Ovary (tissue), 9 donors: ENCODE results near the gene MAP1B. TPM values are rescaled to one million over a fixed set of nuclear protein-coding genes. Genes with fewer than 3 reads are reported as not detected.

Experiments used
- DNase-seq, 5 donors: peaks; one replicate each; pipeline ENCODE4 v3.0.0-alpha.2; 2019 to 2020
- H3K27ac ChIP-seq, 2 donors: fragments of 200-600 bp; one replicate each; pipeline versions ENCODE4 v1.5.1 to v1.8.0; 2019 to 2022
- H3K27me3 ChIP-seq: fragments of 200-600 bp; one replicate; pipeline ENCODE4 v1.8.0; 2022
- H3K36me3 ChIP-seq: fragments of 200-600 bp; sonication (generic); one replicate; pipeline ENCODE4 v1.5.1; 2019
- H3K4me1 ChIP-seq: one replicate; pipeline ENCODE4 v1.8.1; 2013; ENCODE audit warnings: mild to moderate bottlenecking, moderate library complexity; ENCODE audit not compliant: insufficient read depth
- H3K4me3 ChIP-seq: fragments of 200-600 bp; sonication (generic); one replicate; pipeline ENCODE4 v1.5.1; 2017
- H3K9me3 ChIP-seq, 2 donors: fragments of 200-600 bp in 1 of 2; sonication (generic) in 1 of 2; one replicate each; pipeline versions ENCODE4 v1.5.1 to v1.8.1; 2013 to 2019; ENCODE audit warnings: mild to moderate bottlenecking in 1 of 2, moderate library complexity in 1 of 2
- CTCF ChIP-seq, 3 donors: fragments of 450-650 bp in 2 of 3; fragments of 200-600 bp in 1 of 3; IDR thresholded peaks; one replicate each; pipeline versions ENCODE4 v1.5.1 to v1.8.0; 2016 to 2022; ENCODE audit warnings: antibody characterized with exemption in 3 of 3, mild to moderate bottlenecking in 1 of 3
- EP300 ChIP-seq: sonication (generic); formaldehyde crosslinking; IDR thresholded peaks from one replicate; pipeline ENCODE4 v1.6.1; 2017; ENCODE audit warnings: antibody characterized with exemption
- POLR2A ChIP-seq: fragments of 450-650 bp; IDR thresholded peaks from one replicate; pipeline ENCODE4 v1.6.1; 2017; ENCODE audit warnings: antibody characterized with exemption, mild to moderate bottlenecking, moderate library complexity
- WGBS, 3 donors: extraction: QIAGEN DNeasy Blood & Tissue Kit in 1 of 3; methylation state at CpG; one replicate each; pipeline versions ENCODE4 v1.1.5 to v1.1.7; 2013 to 2017; 5-methylcytosine and 5-hydroxymethylcytosine counted together
- intact Hi-C, 4 donors: fragments of 100-400 bp; cut with DNase I; formaldehyde crosslinking; loops; one replicate each; pipeline versions ENCODE4 v1.11.0 to v1.15.1; 2022 to 2023
- polyA plus RNA-seq, 2 donors: library from polyadenylated mRNA; stranded (reverse); fragments of 200-250 nt in 1 of 2; fragments of 350-450 nt in 1 of 2; fragmentation: Illumina TruSeq in 1 of 2; extraction: RNeasy Lipid Tissue Mini Kit (QIAGEN cat#74804) in 1 of 2; gene quantifications; one replicate each; pipeline ENCODE4 v1.2.3, GENCODE V29; 2013 to 2014
- total RNA-seq, 7 donors: library from RNA; depleted of rRNA in 2 of 7; stranded (reverse); fragments of >200 nt in 2 of 7; fragmentation: NEBNext Ultra II Directional in 3 of 7; extraction: Animal tissue kit (Norgen Biotek cat#: 25700) in 3 of 7; gene quantifications; one replicate each; pipeline versions ENCODE4 v1.1.0 to v1.2.4, GENCODE V29; 2016 to 2023
- donor health status: DM: no; HTN: no; CAD: no; lungs with moderate emphysema.
- donor health status: DM: no; HTN: no; CAD: no.
- donor health status: Bipolar disorder and iron deficiency.
- donor health status: DM: yes; HTN: yes; CAD: no.
- donor health status: DM: no; HTN: no; CAD: no.
- donor health status: DM: yes; HTN: yes; CAD: no.

MAP1B gene
- total and polyA plus RNA-seq, 9 donors: 4.4 to 126 (median 47.7) TPM

- Histone ChIP-seq H3K4me1 (no peaks in the 10 kb centered on the region), H3K27ac (no peak overlapping the region), H3K27me3 (no peaks in the 10 kb centered on the region), H3K9me3 (no peaks in the 10 kb centered on the region), H3K36me3 (no peaks in the 10 kb centered on the region), H3K4me3 (no peak overlapping the region)
- DNase-seq: no peak
- intact Hi-C loops: no loop called here
- WGBS, 3 donors: 84 to 92% (median 90%) methylated on average over 5 of the region's 5 CpGs
- TF ChIP-seq POLR2A (no peak), EP300 (no peak), CTCF (IDR thresholded peaks at IDR 0.05) (no peak)
These were observed 80.3 kb downstream of the MAP1B start for GRCh38 chr5:72187388-72188075.

- WGBS, 3 donors: 82 to 89% (median 88%) methylated on average over 2 of the region's 2 CpGs
- TF ChIP-seq POLR2A: no peak
- TF ChIP-seq EP300: no peak
- TF ChIP-seq CTCF (IDR thresholded peaks at IDR 0.05): no peak
- H3K4me1 ChIP-seq: no peaks in the 10 kb centered on the region
- H3K4me3 ChIP-seq: no peak overlapping the region
- intact Hi-C loops: no loop called here
- no peaks in the 10 kb centered on the region for H3K36me3 ChIP-seq
- H3K27ac ChIP-seq: no peak overlapping the region
- no peak for DNase-seq
- H3K9me3 ChIP-seq: no peaks in the 10 kb centered on the region
- no peaks in the 10 kb centered on the region for H3K27me3 ChIP-seq
These were observed 80.9 kb downstream of the MAP1B start for GRCh38 chr5:72188166-72188565.

GRCh38 chr5:72189146-72189545 lies 81.9 kb downstream of the MAP1B start:
- Histone ChIP-seq H3K9me3 (no peaks in the 10 kb centered on the region), H3K36me3 (no peaks in the 10 kb centered on the region), H3K4me3 (no peak overlapping the region), H3K27ac (no peak overlapping the region), H3K27me3 (no peaks in the 10 kb centered on the region), H3K4me1 (no peaks in the 10 kb centered on the region)
- intact Hi-C loops: no loop called here
- 88 to 96% (median 92%) methylated on average over 2 of the region's 2 CpGs for WGBS, 3 donors
- DNase-seq: no peak
- TF ChIP-seq CTCF (IDR thresholded peaks at IDR 0.05) (no peak), POLR2A (no peak), EP300 (no peak)

- H3K27me3 ChIP-seq: no peaks in the 10 kb centered on the region
- H3K9me3 ChIP-seq: no peaks in the 10 kb centered on the region
- no peaks in the 10 kb centered on the region for H3K4me1 ChIP-seq
- no peaks in the 10 kb centered on the region for H3K36me3 ChIP-seq
- H3K4me3 ChIP-seq: no peak overlapping the region
- H3K27ac ChIP-seq: no peak overlapping the region
- WGBS, 3 donors: 38 to 47% (median 38%) methylated on average over 3 of the region's 3 CpGs
- intact Hi-C loops: no loop called here
- DNase-seq: no peak
- no peak for TF ChIP-seq EP300
- no peak for TF ChIP-seq CTCF (IDR thresholded peaks at IDR 0.05)
- TF ChIP-seq POLR2A: no peak
These were observed 84.1 kb downstream of the MAP1B start for GRCh38 chr5:72191404-72191803.
